Fibroblast of lung (primary cell): ENCODE results near the gene UMAD1.

ENCODE experiments used
- EZH2 ChIP-seq: IDR thresholded peaks from 2 replicates; pipeline ENCODE4 v1.5.1; 2012; ENCODE audit warnings: low read length, control low read depth, mild to moderate bottlenecking; ENCODE audit errors: missing control alignments
- TF ChIP-seq, protein P1 (sequence below), 2 donors: IDR thresholded peaks in 1 of 2; conservative IDR thresholded peaks in 1 of 2; 1 replicate in 1 of 2; 2 replicates in 1 of 2; pipeline ENCODE4 v1.5.1; 2011 to 2012; ENCODE audit warnings: low read length in 2 of 2, control low read depth in 1 of 2, inconsistent platforms in 1 of 2, low read depth in 1 of 2, mild to moderate bottlenecking in 1 of 2

DNA sequence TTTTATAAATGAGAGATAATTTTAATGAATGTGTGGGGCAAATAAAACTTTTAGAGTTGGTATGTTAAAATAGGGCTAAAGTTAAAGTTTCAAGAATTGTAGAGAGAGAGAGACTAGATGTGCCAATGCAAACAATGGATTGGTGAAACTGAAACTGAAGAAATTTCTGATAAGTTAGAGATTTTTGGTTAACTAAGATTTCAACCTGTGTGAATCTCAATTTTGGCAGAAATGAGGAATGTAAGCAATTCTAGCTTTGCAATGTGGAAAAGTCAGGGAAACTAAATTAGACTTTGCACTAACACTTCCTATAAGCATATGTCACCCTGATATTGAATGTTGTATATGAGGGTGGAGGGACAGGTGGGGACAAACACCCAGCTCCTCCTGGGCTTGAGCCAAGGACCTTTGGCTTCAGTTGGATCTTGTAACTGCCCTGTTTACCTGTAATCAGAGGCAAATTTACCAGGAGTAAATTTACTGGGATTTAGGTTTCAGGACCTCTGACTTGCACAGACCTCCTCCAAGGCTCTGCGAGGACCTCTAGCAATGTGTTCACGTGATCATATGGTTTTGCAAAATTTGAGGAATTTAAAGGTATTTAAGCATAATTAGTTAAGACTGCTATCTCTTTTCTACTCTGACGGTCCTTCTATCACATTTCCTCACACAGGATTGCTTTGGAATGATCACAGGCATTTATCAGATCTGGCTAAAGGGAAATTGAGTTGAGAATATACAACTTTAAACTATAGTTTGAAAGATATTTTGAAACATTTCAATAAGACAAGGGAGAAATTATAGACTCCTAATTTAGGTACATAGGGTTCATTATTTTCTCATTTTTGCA, 110.9 kb downstream of the UMAD1 start:
- TF ChIP-seq, protein P1, sequence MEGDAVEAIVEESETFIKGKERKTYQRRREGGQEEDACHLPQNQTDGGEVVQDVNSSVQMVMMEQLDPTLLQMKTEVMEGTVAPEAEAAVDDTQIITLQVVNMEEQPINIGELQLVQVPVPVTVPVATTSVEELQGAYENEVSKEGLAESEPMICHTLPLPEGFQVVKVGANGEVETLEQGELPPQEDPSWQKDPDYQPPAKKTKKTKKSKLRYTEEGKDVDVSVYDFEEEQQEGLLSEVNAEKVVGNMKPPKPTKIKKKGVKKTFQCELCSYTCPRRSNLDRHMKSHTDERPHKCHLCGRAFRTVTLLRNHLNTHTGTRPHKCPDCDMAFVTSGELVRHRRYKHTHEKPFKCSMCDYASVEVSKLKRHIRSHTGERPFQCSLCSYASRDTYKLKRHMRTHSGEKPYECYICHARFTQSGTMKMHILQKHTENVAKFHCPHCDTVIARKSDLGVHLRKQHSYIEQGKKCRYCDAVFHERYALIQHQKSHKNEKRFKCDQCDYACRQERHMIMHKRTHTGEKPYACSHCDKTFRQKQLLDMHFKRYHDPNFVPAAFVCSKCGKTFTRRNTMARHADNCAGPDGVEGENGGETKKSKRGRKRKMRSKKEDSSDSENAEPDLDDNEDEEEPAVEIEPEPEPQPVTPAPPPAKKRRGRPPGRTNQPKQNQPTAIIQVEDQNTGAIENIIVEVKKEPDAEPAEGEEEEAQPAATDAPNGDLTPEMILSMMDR (conservative IDR thresholded peaks at IDR 0.05 in 1 of 2, IDR thresholded peaks at IDR 0.05 in 1 of 2; ENCODE audit: low read depth in 1 of 2, low read length in 2 of 2): no peak
- TF ChIP-seq EZH2: no peak
